ENCODE data around the gene CTDSP1.

DNA sequence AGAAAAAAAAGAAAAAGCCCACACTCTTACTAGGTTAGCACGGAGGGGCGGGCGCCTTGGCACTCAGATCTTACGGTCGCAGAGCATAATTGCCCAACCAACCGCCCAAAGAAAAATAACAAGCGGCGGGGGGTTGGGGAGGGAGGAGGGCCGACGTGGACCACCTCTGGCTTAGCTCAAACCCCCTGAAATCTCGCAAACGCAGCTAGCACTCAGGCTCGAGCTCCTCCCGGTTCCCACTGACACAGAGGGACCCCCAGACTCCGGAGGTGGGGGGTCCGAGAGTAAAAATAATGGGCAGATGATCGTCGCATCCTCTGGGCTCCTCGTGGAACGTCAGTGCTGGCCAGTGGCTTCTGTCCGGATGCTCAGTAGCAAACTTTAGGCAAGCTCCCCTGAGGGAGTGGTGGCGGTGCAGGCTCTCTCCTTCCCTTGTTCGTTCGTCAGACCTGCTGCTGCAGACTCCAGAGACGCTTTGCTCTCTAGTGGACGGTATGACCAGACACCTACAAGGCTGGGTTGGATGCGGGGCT, 31.0 kb upstream of the CTDSP1 start:
- TF ChIP-seq, protein P1, sequence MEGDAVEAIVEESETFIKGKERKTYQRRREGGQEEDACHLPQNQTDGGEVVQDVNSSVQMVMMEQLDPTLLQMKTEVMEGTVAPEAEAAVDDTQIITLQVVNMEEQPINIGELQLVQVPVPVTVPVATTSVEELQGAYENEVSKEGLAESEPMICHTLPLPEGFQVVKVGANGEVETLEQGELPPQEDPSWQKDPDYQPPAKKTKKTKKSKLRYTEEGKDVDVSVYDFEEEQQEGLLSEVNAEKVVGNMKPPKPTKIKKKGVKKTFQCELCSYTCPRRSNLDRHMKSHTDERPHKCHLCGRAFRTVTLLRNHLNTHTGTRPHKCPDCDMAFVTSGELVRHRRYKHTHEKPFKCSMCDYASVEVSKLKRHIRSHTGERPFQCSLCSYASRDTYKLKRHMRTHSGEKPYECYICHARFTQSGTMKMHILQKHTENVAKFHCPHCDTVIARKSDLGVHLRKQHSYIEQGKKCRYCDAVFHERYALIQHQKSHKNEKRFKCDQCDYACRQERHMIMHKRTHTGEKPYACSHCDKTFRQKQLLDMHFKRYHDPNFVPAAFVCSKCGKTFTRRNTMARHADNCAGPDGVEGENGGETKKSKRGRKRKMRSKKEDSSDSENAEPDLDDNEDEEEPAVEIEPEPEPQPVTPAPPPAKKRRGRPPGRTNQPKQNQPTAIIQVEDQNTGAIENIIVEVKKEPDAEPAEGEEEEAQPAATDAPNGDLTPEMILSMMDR (IDR thresholded peaks at IDR 0.05): no peak
- TF ChIP-seq POLR2AphosphoS5 (IDR thresholded peaks at IDR 0.05): peak in 2 of 3 donors; percentile 1 to 3
- TF ChIP-seq POLR2A (IDR thresholded peaks at IDR 0.05): no peak
